Prostate gland (tissue), 2 donors: ENCODE results near the gene CD200. TPM values are rescaled to one million over a fixed set of nuclear protein-coding genes. Genes with fewer than 3 reads are reported as not detected.

Experiments
- DNase-seq: peaks from one replicate; pipeline ENCODE4 v3.0.0-alpha.2; 2019; ENCODE audit warnings: low spot score
- H3K27ac ChIP-seq, 2 donors: fragments of 200-600 bp; sonication (generic); 2 replicates each; pipeline ENCODE4 v1.5.1; 2017 to 2019
- H3K27me3 ChIP-seq: fragments of 200-600 bp; sonication (generic); replicated peaks from 2 replicates; pipeline ENCODE4 v1.5.1; 2019; ENCODE audit not compliant: insufficient read depth
- H3K36me3 ChIP-seq, 2 donors: fragments of 200-600 bp; sonication (generic); 1 replicate in 1 of 2; 2 replicates in 1 of 2; pipeline versions ENCODE4 v1.5.1 to v1.8.1; 2017 to 2019
- H3K4me1 ChIP-seq: fragments of 200-600 bp; sonication (generic); replicated peaks from 2 replicates; pipeline ENCODE4 v1.5.1; 2019
- H3K4me3 ChIP-seq, 2 donors: fragments of 200-600 bp; sonication (generic); 2 replicates each; pipeline ENCODE4 v1.5.1; 2017 to 2019
- H3K9me3 ChIP-seq: fragments of 200-600 bp; sonication (generic); 2 replicates; pipeline ENCODE4 v1.5.1; 2017
- CTCF ChIP-seq, 4 experiments: fragments of 200-600 bp in 2 of 4; fragments of 450-650 bp in 2 of 4; sonication (generic) in 2 of 4; IDR thresholded peaks; 1 replicate in 3 of 4; 2 replicates in 1 of 4; pipeline ENCODE4 v1.5.1; 2016 to 2019; ENCODE audit warnings: antibody characterized with exemption in 4 of 4, mild to moderate bottlenecking in 2 of 4, moderate library complexity in 2 of 4
- POLR2A ChIP-seq: fragments of 450-650 bp; IDR thresholded peaks from one replicate; pipeline ENCODE4 v1.6.1; 2016; ENCODE audit warnings: antibody characterized with exemption, mild to moderate bottlenecking
- POLR2AphosphoS5 ChIP-seq: sonication (generic); formaldehyde crosslinking; IDR thresholded peaks from one replicate; pipeline ENCODE4 v1.6.1; 2017; ENCODE audit warnings: antibody characterized with exemption
- WGBS: methylation state at CpG from one replicate; pipeline ENCODE4 v1.1.5; 2018; 5-methylcytosine and 5-hydroxymethylcytosine counted together
- intact Hi-C: fragments of 100-400 bp; cut with DNase I; formaldehyde crosslinking; loops from one replicate; pipeline ENCODE4 v1.14.2; 2022
- total RNA-seq, 2 donors: library from RNA; depleted of rRNA; stranded (reverse); fragments of >200 nt; gene quantifications; one replicate each; pipeline ENCODE4 v1.1.0, GENCODE V29; 2016

The CD200 gene
- total RNA-seq, 2 donors from 2014 or later: 5.2 to 6.3 TPM

GRCh38 chr3:112372396-112372795, 39.4 kb downstream of the CD200 start:
- WGBS: 92% methylated on average over 1 of the region's 1 CpG

DNA sequence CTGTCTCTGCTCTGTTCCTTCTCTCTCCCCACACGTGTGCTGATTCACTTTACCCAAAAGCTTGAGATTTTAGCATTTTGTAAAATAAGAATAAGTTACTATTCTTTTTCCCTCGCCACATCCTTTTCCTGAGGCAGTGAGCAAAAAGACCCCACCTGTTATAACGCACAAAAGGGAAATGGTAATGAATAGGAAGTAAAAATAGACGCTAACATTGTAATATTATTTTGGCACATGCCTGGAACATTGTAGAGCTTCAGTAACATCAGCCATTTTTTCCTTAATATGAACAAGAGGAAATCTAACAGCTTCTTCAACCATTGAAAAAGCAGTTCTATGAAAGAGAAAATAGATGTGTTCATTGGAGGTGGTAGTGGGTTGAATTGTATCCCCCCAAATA, 40.5 kb downstream of the CD200 start:
- TF ChIP-seq POLR2A (no peak), CTCF (IDR thresholded peaks at IDR 0.05) (no peak), POLR2AphosphoS5 (no peak)
- DNase-seq: no peak
- Histone ChIP-seq H3K4me1 (no peaks in the 10 kb centered on the region), H3K4me3 (no peak overlapping the region), H3K27ac (no peak overlapping the region), H3K9me3 (no peaks in the 10 kb centered on the region), H3K27me3 (no peaks in the 10 kb centered on the region), H3K36me3 (no peaks in the 10 kb centered on the region)
- intact Hi-C loops: no loop called here
- WGBS: 89% methylated on average over 4 of the region's 4 CpGs

More at GRCh38 chr3:112372396-112372795, 39.4 kb downstream of the CD200 start:
- Histone ChIP-seq H3K27ac (no peak overlapping the region), H3K4me3 (no peak overlapping the region), H3K27me3 (no peaks in the 10 kb centered on the region), H3K36me3 (no peaks in the 10 kb centered on the region), H3K4me1 (no peaks in the 10 kb centered on the region), H3K9me3 (no peaks in the 10 kb centered on the region)
- TF ChIP-seq POLR2AphosphoS5: no peak
- TF ChIP-seq CTCF (IDR thresholded peaks at IDR 0.05): no peak
- TF ChIP-seq POLR2A: no peak
- no peak for DNase-seq
- intact Hi-C loops: no loop called here

DNA sequence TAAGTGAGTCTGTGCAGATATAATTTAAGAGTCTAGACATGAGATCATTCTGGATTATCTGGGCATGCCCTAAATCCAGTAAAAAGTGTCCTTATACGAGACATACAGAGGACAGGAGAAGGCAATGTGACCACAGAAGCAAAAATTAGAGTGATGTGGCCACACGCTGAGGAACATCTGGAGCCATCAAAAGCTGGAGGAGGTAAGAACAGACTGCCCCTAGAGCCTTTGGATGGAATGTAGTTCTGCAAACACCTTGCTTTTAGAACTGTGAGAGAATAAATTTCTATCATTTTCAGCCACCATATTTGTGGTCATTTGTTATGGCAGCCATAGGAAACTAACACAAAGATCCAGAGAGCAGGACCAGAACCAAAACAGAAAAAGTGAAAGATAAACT, 41.0 kb downstream of the CD200 start:
- WGBS: 55% methylated on average over 2 of the region's 2 CpGs
- Histone ChIP-seq H3K4me3 (no peak overlapping the region), H3K4me1 (no peaks in the 10 kb centered on the region), H3K9me3 (no peaks in the 10 kb centered on the region), H3K27ac (no peak overlapping the region), H3K27me3 (no peaks in the 10 kb centered on the region), H3K36me3 (no peaks in the 10 kb centered on the region)
- no peak for DNase-seq
- TF ChIP-seq POLR2A: no peak
- no peak for TF ChIP-seq CTCF (IDR thresholded peaks at IDR 0.05)
- TF ChIP-seq POLR2AphosphoS5: no peak
- intact Hi-C loops: no loop called here

- Histone ChIP-seq H3K4me1 (no peaks in the 10 kb centered on the region), H3K27me3 (no peaks in the 10 kb centered on the region), H3K27ac (no peak overlapping the region), H3K4me3 (no peak overlapping the region), H3K36me3 (no peaks in the 10 kb centered on the region), H3K9me3 (no peaks in the 10 kb centered on the region)
- TF ChIP-seq CTCF (IDR thresholded peaks at IDR 0.05): no peak
- TF ChIP-seq POLR2AphosphoS5: no peak
- no peak for TF ChIP-seq POLR2A
- no peak for DNase-seq
- 57% methylated on average over 5 of the region's 5 CpGs for WGBS
- intact Hi-C loops: no loop called here
Observed at GRCh38 chr3:112374333-112374734, 41.4 kb downstream of the CD200 start.

GRCh38 chr3:112375117-112375516, 42.2 kb downstream of the CD200 start:
- DNase-seq: no peak
- Histone ChIP-seq H3K9me3 (no peaks in the 10 kb centered on the region), H3K36me3 (no peaks in the 10 kb centered on the region), H3K27ac (no peak overlapping the region), H3K4me3 (no peak overlapping the region), H3K4me1 (no peaks in the 10 kb centered on the region), H3K27me3 (no peaks in the 10 kb centered on the region)
- WGBS: 78% methylated on average over 1 of the region's 1 CpG
- TF ChIP-seq POLR2AphosphoS5 (no peak), POLR2A (no peak), CTCF (IDR thresholded peaks at IDR 0.05) (no peak)
- intact Hi-C loops: no loop called here
